GM23248 (cell line): Measurements from ENCODE around the gene GPATCH4. TPM values are rescaled to one million over a fixed set of nuclear protein-coding genes. Genes with fewer than 3 reads are reported as not detected.

Experiments
- DNase-seq: peaks from one replicate; pipeline ENCODE4 v3.0.0-alpha.2; 2015
- H2AFZ ChIP-seq: fragments of 200-600 bp; sonication (generic); 2 replicates; pipeline ENCODE4 v1.6.1; 2016; ENCODE audit warnings: antibody characterized with exemption
- H3F3A ChIP-seq: fragments of 200-600 bp; sonication (generic); 2 replicates; pipeline ENCODE4 v1.6.1; 2016; ENCODE audit warnings: mild to moderate bottlenecking, antibody characterized with exemption, mixed run types; ENCODE audit not compliant: insufficient read depth
- H3K27ac ChIP-seq: fragments of 200-600 bp; sonication (generic); 2 replicates; pipeline ENCODE4 v1.5.1; 2016; ENCODE audit warnings: mild to moderate bottlenecking
- H3K27me3 ChIP-seq: fragments of 200-600 bp; sonication (generic); replicated peaks from 2 replicates; pipeline ENCODE4 v1.6.1; 2016; ENCODE audit warnings: mild to moderate bottlenecking; ENCODE audit not compliant: insufficient read depth
- H3K36me3 ChIP-seq: fragments of 200-600 bp; sonication (generic); 2 replicates; pipeline ENCODE4 v1.6.1; 2016; ENCODE audit warnings: low read depth, mild to moderate bottlenecking
- H3K4me1 ChIP-seq: fragments of 200-600 bp; sonication (generic); 2 replicates; pipeline ENCODE4 v1.6.1; 2016; ENCODE audit warnings: mild to moderate bottlenecking; ENCODE audit not compliant: insufficient read depth
- H3K4me2 ChIP-seq: fragments of 200-600 bp; sonication (generic); one replicate; pipeline ENCODE4 v1.6.1; 2016; ENCODE audit warnings: mild to moderate bottlenecking; ENCODE audit not compliant: unreplicated experiment
- H3K4me3 ChIP-seq: fragments of 200-600 bp; sonication (generic); 2 replicates; pipeline ENCODE4 v1.5.1; 2016; ENCODE audit warnings: mild to moderate bottlenecking
- H3K79me2 ChIP-seq: fragments of 200-600 bp; sonication (generic); 2 replicates; pipeline ENCODE4 v1.6.1; 2016; ENCODE audit warnings: mild to moderate bottlenecking; ENCODE audit not compliant: insufficient read depth
- H3K9ac ChIP-seq: fragments of 200-600 bp; sonication (generic); 2 replicates; pipeline ENCODE4 v1.6.1; 2016; ENCODE audit warnings: mild to moderate bottlenecking
- H3K9me2 ChIP-seq: fragments of 200-600 bp; sonication (generic); 2 replicates; pipeline ENCODE4 v1.6.1; 2016; ENCODE audit warnings: mixed run types, mild to moderate bottlenecking, moderate library complexity; ENCODE audit not compliant: insufficient read depth
- H3K9me3 ChIP-seq: fragments of 200-600 bp; sonication (generic); one replicate; pipeline ENCODE4 v1.6.1; 2017; ENCODE audit warnings: low read depth
- H4K20me1 ChIP-seq: fragments of 200-600 bp; sonication (generic); 2 replicates; pipeline ENCODE4 v1.6.0; 2016; ENCODE audit not compliant: insufficient read depth
- EZH2 ChIP-seq: fragments of 200-600 bp; sonication (generic); IDR thresholded peaks from 2 replicates; pipeline ENCODE4 v1.6.1; 2018; ENCODE audit warnings: antibody characterized with exemption, mild to moderate bottlenecking; ENCODE audit not compliant: insufficient read depth, poor library complexity, severe bottlenecking
- EZH2phosphoT487 ChIP-seq: fragments of 200-600 bp; sonication (generic); IDR thresholded peaks from 2 replicates; pipeline ENCODE4 v1.6.1; 2018; ENCODE audit warnings: antibody characterized with exemption, moderate library complexity, mild to moderate bottlenecking, low read depth; ENCODE audit not compliant: insufficient read depth
- WGBS, 2 experiments: methylation state at CpG; one replicate each; pipeline ENCODE4 v1.1.6; 2015 to 2017; ENCODE audit warnings: low lambda C conversion rate in 2 of 2, low coverage in 1 of 2; ENCODE audit errors: missing lambda C conversion rate in 2 of 2; 5-methylcytosine and 5-hydroxymethylcytosine counted together
- in situ Hi-C: fragments of 300-500 bp; cut with MboI; formaldehyde crosslinking; loops from 2 replicates; pipeline ENCODE4 v1.15.0; 2020
- polyA plus RNA-seq: library from polyadenylated mRNA; unstranded; fragments of >200 nt; fragmentation: Nextera tagmentation; extraction: Ambion mirVana; gene quantifications from 2 replicates; pipeline ENCODE4 v1.2.1, GENCODE V29; 2016
- total RNA-seq: library from RNA; depleted of rRNA; stranded (reverse); fragments of >200 nt; shearing (Covaris generic); gene quantifications from 2 replicates; pipeline ENCODE4 v1.2.3, GENCODE V29; 2014

The GPATCH4 gene
- total and polyA plus RNA-seq, 2 experiments from 2014 or later, result 12.5 to 46.6 TPM

DNA sequence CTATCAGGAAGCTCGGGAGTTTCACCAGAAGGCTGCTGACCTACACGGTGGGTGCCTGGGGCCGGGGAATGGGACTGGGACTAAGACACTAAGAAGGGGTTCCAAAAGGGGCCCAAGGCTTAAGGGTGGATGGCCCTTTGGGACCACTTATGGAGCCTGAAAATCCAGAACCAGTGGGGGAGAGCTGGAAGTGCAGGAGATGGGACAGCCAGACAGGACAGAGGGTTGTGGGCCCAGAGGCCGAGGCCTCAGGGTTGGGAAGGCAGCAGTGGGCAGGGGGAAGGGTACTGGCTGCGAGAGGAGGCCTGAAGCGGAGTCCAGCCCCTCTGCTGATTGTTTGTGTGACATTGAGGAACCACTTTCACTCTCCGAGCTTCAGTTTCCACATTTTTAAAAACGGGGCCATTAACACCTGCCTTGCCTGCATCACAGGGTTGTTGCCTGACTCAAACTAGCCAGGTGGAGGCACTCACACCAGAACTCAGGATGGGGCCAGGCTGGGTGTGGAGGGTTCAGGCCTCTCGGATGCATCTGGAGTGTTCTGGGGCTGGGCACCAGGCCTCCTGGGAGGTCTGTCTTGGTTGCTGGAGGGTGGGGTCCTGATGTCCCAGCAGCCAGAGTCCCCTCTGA lies 18.8 kb downstream of the GPATCH4 start:
- no peaks in the 10 kb centered on the region for H3K9me2 ChIP-seq
- no peak overlapping the region for H3K4me3 ChIP-seq
- H2AFZ ChIP-seq, result no peak overlapping the region
- H3F3A ChIP-seq, result no peaks in the 10 kb centered on the region
- no peak for DNase-seq
- H3K27ac ChIP-seq, result no peak overlapping the region
- H3K27me3 ChIP-seq, result no peaks in the 10 kb centered on the region
- no peaks in the 10 kb centered on the region for H3K36me3 ChIP-seq
- H3K79me2 ChIP-seq, result no peaks in the 10 kb centered on the region
- TF ChIP-seq EZH2phosphoT487 (no peak), EZH2 (no peak)
- H3K9me3 ChIP-seq, result no peaks in the 10 kb centered on the region
- no peak overlapping the region for H3K4me2 ChIP-seq
- H3K4me1 ChIP-seq, result no peaks in the 10 kb centered on the region
- no peaks in the 10 kb centered on the region for H4K20me1 ChIP-seq
- 65% methylated on average over 9 of the region's 9 CpGs for WGBS, 2 experiments
- no peak overlapping the region for H3K9ac ChIP-seq
- in situ Hi-C loops, result no loop called here

DNA sequence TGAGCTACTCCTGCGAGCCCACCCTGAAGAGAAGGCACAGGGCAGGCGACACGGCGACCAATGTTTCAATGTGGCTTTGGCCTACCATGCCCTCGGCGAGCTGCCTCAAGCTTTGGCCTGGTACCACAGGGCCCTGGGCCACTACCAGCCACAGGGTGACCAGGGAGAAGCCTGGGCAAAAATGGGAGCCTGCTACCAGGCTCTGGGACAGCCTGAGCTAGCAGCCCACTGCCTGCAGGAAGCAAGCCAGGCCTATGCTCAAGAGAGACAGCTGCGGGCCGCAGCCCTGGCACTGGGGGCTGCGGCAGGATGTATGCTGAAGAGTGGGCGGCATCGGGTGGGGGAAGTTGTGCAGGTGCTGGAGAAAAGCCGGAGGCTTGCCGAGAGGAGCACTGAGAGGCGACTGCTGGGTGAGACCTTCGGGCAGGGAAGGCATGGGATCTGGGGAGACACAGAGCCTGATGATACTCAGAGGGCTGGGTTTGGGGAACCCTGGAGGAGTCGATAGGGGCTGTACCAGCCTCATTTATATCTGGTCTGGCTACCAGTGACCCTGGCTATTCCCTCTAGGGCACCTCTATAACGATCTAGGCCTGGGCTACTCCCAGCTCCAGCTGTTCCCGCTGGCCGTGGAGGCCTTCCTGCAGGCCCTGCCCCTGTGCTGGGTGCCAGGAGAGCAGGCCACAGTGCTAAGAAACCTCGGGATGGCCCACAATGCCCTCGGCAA lies 19.5 kb downstream of the GPATCH4 start:
- Histone ChIP-seq H3K36me3 (no peaks in the 10 kb centered on the region), H3K9me3 (no peaks in the 10 kb centered on the region), H3K4me1 (no peaks in the 10 kb centered on the region), H3K27me3 (no peaks in the 10 kb centered on the region), H3K27ac (no peak overlapping the region), H3F3A (no peaks in the 10 kb centered on the region), H2AFZ (no peak overlapping the region), H3K4me2 (no peak overlapping the region), H3K9me2 (no peaks in the 10 kb centered on the region), H3K4me3 (no peak overlapping the region), H4K20me1 (no peaks in the 10 kb centered on the region), H3K79me2 (no peaks in the 10 kb centered on the region), H3K9ac (no peak overlapping the region)
- in situ Hi-C loops, result no loop called here
- 68 to 73% methylated on average over 21 of the region's 21 CpGs for WGBS, 2 experiments
- no peak for DNase-seq
- TF ChIP-seq EZH2phosphoT487, result no peak
- no peak for TF ChIP-seq EZH2

DNA sequence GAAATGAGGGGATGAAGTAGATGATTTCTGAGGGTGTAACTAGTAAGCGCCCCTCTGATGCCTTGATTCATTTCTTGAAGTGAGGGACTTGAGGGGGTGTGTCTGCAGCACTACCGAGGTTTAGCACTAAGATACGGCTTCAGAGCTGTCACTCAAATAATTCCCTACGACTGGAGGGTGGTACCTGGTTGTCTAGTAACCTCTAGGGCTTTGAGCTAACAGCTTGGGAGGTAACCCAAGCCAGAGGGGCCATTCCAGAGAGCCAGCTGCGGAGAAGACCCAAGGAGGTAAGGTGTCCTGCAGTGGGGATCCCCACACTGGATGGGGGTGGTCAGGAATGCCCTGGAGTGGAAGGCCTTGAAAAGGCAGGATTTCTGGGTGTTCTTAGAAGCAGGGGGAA lies 21.8 kb downstream of the GPATCH4 start, which contains the start of gene TTC24:
TTC24 (plus strand) TSS at position 252 of the 400 bp plus-strand sequence. CDS start 1,642 bp downstream, outside the sequence.
- H3K9me3 ChIP-seq, result no peaks in the 10 kb centered on the region
- H3K36me3 ChIP-seq, result no peaks in the 10 kb centered on the region
- H3K27me3 ChIP-seq, result no peaks in the 10 kb centered on the region
- H3K79me2 ChIP-seq, result no peaks in the 10 kb centered on the region
- H3K4me2 ChIP-seq, result no peak within 1 kb of the TSS
- H3K27ac ChIP-seq, result no peak within 1 kb of the TSS
- no peak within 1 kb of the TSS for H3K9ac ChIP-seq
- no peak within 1 kb of the TSS for H2AFZ ChIP-seq
- no peak within 1 kb of the TSS for H3K4me3 ChIP-seq
- no peaks in the 10 kb centered on the region for H4K20me1 ChIP-seq
- no peaks in the 10 kb centered on the region for H3F3A ChIP-seq
- 68 to 76% methylated on average over 5 of the region's 5 CpGs for WGBS, 2 experiments
- in situ Hi-C loops, result no loop called here
- DNase-seq, result no peak
- no peak for TF ChIP-seq EZH2
- TF ChIP-seq EZH2phosphoT487, result no peak
- H3K9me2 ChIP-seq, result no peaks in the 10 kb centered on the region
- no peaks in the 10 kb centered on the region for H3K4me1 ChIP-seq

DNA sequence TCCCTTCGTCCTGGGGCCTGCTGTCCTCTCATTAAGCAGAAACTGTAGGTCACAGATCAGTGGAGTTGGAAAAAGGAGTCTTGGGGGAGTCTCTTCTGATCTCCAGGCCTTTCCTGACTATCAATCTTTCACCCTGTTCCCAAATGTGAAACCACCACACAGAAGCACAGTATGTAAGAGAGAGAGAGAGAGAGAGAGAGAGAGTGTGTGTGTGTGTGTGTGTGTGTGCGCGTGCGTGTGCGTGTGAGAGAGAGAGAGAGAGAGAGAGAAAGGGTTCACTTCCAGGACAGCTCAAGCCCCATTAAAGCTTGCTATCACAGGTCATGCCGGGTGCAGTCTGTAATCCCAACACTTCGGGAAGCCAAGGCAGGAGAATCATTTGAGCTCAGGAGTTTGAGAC lies 23.2 kb downstream of the GPATCH4 start:
- WGBS, 2 experiments, result 42 to 60% methylated on average over 3 to 7 of the region's 7 CpGs
- Histone ChIP-seq H3K9me2 (no peaks in the 10 kb centered on the region), H3K27me3 (no peaks in the 10 kb centered on the region), H3K4me2 (no peak overlapping the region), H3F3A (no peaks in the 10 kb centered on the region), H4K20me1 (no peaks in the 10 kb centered on the region), H3K4me1 (no peaks in the 10 kb centered on the region), H3K27ac (no peak overlapping the region), H2AFZ (no peak overlapping the region), H3K79me2 (no peaks in the 10 kb centered on the region), H3K9me3 (no peaks in the 10 kb centered on the region), H3K4me3 (no peak overlapping the region), H3K9ac (no peak overlapping the region), H3K36me3 (no peaks in the 10 kb centered on the region)
- in situ Hi-C loops, result no loop called here
- no peak for DNase-seq
- TF ChIP-seq EZH2 (no peak), EZH2phosphoT487 (no peak)
